NCI-H128 (cell line): Measurements from ENCODE around the gene SFR1.

Experiments used
- DNase-seq: peaks from one replicate; lab custom pipeline; 2025; ENCODE audit not compliant: unreplicated experiment; lab: John Stamatoyannopoulos, UW

Gene SFR1, protein sequence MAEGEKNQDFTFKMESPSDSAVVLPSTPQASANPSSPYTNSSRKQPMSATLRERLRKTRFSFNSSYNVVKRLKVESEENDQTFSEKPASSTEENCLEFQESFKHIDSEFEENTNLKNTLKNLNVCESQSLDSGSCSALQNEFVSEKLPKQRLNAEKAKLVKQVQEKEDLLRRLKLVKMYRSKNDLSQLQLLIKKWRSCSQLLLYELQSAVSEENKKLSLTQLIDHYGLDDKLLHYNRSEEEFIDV

GRCh38 chr10:104121485-104122224 lies at the start of gene SFR1:
Gene SFR1, plus strand, starts transcription at chr10:104122171. Its CDS starts 13 bp downstream, at chr10:104122184.
- peak; percentile 98 for DNase-seq

DNA sequence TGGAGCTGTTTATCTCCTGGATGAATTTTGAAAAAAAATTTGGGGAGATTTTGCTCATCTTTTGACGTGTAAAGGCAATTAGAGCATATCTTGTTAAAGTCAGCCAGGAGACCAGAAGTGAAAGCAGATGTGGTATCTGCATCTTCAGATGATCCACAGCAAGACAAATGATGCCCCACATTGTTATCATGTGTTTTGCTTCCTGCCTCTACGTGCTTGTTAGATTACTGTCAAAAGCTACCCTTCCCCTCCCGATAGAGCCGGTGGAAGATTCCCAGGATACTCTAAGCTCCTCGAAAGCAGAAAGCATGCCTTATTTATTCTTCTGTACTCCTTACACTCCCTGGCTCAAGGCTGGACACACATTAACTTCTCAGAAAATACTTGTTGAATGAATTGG lies 49.2 kb upstream of the SFR1 start:
- no peak for DNase-seq

- no peak for DNase-seq
Observed at GRCh38 chr10:104074505-104074904, 47.5 kb upstream of the SFR1 start.

DNA sequence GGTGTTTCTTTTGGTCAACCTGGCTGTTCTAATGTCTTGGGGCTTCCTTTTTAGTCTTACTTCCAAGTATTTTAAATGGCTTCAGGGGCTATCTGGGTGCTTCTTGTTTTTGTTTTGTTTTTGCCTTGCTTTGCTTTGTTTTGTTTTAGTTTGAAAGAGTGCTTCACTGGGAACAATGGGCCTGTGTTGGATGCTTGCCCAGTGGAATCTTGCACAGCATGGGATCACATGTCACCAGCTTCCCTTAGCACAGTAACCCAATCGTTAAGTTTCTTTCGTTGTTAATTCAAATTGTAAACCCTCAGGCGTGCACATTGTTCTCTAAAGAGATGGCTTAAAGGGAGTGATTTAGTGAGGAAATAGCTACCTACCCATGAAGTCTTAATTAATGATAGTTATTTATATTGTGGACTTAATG lies 45.2 kb upstream of the SFR1 start:
- peak; percentile 74 for DNase-seq

GRCh38 chr10:104077247-104077646 lies 44.7 kb upstream of the SFR1 start:
- DNase-seq, result no peak

- DNase-seq, result no peak
Observed at GRCh38 chr10:104077663-104078151, 44.3 kb upstream of the SFR1 start.

DNA sequence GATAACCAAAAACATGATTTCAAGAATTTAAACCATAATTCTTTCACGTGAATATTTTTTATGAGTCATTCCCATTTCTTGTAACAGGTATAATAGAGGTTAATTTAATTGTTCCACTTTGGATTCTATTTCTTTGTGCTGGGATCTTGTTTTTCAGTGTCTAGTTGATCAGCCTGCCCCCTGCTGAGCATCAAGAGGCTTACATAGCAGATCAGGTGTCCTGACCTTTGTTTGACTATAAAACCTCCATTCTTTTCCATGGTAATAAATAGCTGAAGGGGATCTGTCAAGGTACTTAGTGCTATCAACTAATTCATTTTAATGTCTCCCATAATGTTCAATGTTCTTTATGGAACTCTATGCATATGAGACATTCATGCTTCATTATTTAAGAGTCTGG lies 41.2 kb upstream of the SFR1 start:
- DNase-seq, result peak; percentile 51

DNA sequence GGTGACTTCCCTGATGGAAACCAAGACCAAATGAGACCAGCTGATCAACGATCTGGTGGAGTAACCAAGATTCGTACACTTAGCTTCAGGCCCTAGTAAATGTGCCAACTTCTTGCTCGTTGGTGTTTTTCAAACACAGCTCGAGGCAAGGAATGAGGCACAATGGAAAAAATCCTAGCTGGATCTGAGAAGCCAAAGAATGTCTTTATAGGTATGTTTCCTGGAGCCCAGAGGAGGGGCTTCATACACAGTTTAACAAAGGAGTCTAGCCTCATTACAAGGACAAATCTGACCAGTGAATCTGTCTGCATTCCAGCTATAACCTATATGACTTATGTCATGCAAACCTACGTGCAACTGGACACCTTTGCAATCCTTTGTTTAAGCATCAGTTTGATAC lies 40.0 kb upstream of the SFR1 start:
- no peak for DNase-seq

DNA sequence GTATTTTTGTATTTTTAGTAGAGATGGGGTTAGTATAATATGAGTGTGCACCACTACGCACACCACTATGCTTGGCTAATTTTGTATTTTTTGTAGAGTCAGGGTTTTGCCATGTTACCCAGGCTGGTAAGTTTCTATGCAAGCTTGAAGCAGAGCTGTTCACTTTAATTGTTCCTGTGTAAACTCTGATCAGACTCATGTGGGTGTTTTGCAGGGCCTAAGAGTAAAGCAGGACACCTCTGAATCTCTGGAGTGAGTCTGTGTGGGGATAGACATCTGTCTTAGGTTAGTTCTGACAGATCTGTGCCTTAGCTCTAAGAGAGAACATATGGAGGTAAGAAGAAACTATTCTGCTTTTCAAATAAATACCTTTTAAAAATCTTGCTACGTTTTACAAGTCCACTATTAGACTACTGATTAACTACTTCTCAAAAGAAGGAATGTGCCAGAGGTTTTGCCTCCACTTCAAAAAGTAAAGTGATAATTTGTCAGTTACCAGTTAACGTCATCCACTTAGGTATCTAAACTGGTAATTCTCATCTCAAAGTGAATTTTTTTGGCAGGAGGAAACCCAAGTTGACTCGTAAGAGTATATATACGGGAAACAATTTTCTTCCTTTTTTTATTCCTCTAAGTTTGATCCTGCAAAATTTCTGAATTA lies 37.4 kb upstream of the SFR1 start:
- no peak for DNase-seq

- no peak for DNase-seq
Observed at GRCh38 chr10:104085801-104086400, 36.1 kb upstream of the SFR1 start, which contains the start of gene COL17A1. Gene COL17A1, minus strand, starts transcription at chr10:104085880. Its CDS starts 5,207 bp downstream, at chr10:104080673.

DNA sequence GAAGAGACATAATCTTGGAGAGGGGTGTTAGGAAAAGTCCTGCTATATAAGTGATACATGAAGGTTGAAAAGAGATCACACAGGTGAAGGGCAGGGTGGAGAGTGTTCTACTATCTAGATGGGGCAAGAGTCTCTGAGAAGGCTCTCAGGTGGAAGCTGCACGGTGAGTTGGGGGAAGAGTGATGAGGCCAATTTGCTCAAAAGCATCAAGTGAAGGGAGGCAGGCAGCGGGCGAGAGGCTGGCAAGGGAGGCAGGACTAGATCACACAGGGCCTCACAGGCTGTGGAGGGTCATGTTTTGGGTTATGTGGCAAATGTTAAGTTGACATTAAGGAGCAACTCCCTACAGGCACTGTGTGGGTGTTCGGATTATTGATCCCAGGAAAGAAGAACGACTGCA lies 33.7 kb upstream of the SFR1 start:
- DNase-seq, result no peak

GRCh38 chr10:104089621-104090020 lies 32.4 kb upstream of the SFR1 start:
- DNase-seq, result no peak

- DNase-seq, result no peak
Observed at GRCh38 chr10:104090611-104091010, 31.4 kb upstream of the SFR1 start.

DNA sequence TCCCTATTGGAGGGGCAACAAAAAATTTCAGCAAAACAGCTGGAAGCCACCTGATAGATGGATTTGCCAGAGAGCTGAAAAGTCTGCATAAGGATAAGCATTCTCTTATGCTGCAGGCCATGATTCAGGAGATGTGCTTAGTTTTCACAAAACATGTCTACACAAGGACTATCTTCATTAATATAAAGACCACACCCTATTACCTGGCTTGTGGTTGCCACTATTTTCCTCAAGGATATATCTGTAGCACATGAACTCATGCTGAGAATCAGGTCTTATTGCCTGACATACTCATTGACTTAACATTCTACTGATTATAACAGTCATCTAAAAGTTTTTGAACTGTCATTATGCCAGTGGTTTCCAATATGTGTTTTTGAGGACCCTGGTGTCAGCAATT lies 29.2 kb upstream of the SFR1 start:
- no peak for DNase-seq

- DNase-seq, result no peak
Observed at GRCh38 chr10:104096692-104097091, 25.3 kb upstream of the SFR1 start.

DNA sequence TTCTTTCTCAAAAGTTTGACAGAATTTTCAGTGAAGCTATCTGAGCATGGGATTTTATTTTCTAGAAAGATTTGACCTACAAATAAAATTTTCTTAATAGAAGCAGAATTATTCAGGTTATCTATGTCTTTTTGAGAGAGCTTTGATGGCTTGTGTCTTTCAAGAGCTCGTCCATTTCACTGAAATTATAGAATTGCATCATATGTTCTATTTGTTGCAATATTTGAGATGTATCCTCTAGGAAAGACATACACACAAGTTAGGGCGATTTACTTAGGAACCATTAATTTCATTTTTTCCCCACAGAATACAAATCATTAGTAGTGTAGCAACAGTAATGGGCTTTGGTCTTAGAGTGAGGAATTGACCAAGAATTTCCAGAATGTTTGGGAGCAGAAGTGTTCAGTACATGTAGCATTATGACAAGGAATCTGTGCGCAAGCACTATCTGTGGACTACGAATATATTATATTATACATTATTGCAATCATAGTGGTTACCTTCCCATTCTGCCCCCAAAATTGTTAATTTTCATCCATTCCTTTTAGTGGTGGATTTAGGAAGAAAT lies 23.5 kb upstream of the SFR1 start:
- DNase-seq, result no peak

- no peak for DNase-seq
Observed at GRCh38 chr10:104099269-104099668, 22.7 kb upstream of the SFR1 start.

DNA sequence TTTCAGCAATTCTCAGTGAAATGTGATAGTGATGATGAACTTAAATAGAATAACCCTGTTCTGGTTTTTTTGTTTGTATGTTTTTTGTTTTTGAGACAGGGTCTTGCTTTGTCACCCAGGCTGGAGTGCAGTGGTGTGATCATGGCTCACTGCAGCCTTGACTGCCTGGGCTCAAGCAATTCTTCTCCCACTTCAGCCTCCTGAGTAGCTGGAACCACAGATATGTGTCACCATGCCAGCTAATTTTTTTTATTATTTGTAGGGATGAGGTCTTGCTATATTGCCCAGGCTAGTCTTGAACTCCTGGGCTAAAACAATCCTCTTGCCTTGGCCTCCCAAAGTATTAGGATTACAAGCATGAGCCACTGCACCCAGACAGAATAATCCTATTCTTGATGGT lies 22.0 kb upstream of the SFR1 start:
- DNase-seq, result no peak

DNA sequence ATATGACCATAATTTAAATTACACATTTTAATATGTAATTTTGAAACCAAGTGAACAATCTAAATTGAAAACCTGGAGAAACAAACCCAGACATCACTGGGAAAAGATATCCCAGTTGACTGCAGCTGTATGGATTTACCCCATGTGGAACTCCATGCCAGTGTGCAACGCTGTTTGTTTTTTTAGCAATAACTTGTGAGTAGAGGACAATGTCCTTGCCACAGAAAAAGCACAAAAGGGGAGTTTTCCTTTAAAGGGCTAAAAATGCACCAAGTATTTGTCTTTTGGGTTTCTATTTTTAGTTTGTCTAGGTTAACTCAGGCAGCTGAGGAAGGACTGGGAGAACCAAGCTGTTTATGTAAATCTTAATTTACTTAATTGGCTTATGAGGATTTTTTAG lies 21.2 kb upstream of the SFR1 start:
- no peak for DNase-seq

- DNase-seq, result no peak
Observed at GRCh38 chr10:104101902-104102301, 20.1 kb upstream of the SFR1 start.

DNA sequence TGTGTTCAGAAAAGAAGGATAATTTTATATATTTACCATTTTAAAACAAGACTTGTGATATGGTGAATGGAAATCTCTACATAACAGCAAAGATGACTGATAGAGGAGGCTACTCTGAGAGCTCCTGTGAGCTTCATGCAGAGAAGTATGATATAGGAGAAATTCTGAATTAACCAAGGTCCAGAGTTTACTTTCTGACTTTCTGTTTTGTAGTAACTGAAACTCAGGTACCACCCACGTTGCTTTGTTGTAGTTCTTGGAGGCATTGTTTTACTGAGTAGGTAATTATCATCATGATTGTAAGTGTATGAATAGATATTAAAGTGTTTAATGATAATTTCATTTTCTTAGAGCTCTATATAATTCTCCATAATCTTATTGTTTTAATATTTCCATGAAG lies 18.0 kb upstream of the SFR1 start:
- DNase-seq, result no peak
